GM18870 (cell line): ENCODE measurements around the gene DYNLT2.

Source experiments
- ATAC-seq: cut with Tn5 transposase; IDR thresholded peaks from one replicate; pipeline ENCODE4 v1.9.1; 2021; ENCODE audit warnings: moderate library complexity; ENCODE audit not compliant: unreplicated experiment

DYNLT2 gene, protein sequence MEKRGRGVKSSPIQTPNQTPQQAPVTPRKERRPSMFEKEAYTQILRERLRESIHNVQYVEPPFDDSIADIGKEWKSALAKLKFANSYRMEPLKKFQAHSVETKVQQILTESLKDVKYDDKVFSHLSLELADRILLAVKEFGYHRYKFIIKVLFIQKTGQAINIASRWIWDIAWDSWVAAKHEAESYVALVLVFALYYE

DNA sequence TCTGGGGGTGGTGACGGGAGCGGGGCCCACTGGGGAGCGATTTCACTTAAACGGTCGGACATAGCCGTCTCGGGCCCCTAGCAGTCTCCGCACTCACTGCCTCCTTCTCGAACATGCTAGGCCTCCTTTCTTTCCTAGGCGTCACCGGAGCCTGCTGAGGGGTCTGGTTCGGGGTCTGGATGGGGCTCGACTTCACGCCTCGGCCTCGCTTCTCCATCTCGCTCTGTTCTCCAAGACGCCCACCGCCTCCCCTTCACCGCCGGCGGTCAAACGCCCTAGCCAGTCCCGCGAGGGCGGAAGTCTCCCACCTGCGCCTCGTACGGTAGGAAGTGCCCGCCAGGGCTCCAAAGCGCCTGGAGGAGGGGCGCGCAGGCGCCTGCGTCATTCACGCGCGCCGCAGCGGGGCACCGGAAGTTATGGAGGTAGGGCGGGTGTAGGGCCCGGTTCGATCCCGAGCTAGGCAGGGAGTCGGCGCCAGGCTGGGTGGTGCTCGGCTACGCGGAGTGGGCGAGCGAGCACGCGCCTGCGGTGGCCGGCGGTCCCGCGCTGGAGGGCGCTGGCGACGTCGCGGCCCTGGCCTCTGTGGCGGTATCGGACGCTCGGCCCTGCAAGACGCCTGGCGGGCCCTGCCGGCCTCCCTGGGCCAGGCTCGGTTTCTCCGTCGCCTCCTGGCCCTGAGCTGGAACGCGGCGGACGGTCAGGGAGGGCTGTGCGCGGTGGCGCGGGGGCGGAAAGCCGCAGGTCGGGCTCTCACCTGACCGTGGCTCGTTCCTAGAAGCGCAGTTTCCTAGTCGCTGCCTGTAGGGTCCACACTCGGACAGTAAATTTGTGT, at the start of gene DYNLT2, which contains the start of gene ERMARD:
Gene DYNLT2, minus strand, starts transcription at position 331 of the 832 bp plus-strand sequence. Its CDS starts 114 bp downstream, at position 217.
Gene ERMARD, plus strand, starts transcription at position 381 of the 832 bp plus-strand sequence. Its CDS starts 36 bp downstream, at position 417.
- peak; percentile 85 for ATAC-seq

- no peak for ATAC-seq
Measured at GRCh38 chr6:169800668-169801395, 49.5 kb upstream of the DYNLT2 start.

GRCh38 chr6:169800116-169800667, 48.8 kb upstream of the DYNLT2 start:
- no peak for ATAC-seq

DNA sequence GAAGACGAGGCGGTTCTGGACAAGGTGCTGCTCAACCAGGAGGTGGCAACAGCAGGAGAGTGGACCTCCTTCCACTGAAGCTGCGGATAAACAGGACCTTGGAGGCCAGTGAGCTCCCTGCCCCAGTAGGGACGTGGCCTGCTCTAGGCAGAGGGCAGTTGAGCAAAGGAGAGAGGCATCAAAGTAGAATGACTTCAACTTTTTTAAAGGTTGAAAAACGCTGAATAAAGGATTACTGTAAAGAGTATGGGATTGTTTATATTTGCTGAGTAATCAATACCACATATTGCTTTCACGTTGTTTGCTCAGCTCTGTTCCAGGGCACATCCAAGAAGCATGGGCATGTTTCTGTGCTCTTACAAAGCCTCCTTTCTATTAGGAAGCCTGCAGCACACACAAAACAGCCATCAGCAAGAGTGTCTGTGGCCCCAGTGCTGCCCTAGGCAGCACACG, 48.1 kb upstream of the DYNLT2 start:
- no peak for ATAC-seq

DNA sequence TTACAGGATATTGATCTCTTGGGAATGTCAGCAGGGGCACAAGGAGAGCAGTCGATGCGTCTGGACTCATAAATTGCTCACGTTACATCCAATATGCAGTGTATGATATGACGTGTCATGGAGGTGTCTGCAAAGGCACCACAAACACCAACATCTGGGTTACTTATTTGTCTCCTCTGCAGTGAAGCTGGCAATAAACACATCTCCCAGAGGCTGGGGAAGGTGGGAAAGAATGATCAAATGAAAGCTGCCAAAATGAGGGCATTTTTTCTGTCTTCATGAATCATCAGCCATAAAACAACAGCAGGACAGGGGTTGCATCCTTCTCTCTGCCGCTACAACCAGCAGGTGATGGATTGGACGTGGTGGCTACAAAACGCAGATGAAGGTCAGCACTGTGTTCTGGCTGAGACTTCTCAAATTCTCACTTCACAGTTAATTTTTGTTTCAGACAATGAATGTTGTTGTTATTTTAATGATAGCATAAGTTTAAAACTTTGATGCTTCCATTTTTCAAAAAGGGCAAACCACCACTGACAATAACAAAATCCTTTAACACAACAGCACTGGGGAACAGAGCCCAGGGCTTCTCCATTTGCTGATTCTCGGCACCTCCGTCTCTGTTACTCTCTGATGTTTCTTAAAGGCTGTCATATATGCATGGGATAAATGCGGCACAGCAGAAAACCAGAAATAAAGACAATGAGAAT, 47.5 kb upstream of the DYNLT2 start:
- ATAC-seq = no peak

DNA sequence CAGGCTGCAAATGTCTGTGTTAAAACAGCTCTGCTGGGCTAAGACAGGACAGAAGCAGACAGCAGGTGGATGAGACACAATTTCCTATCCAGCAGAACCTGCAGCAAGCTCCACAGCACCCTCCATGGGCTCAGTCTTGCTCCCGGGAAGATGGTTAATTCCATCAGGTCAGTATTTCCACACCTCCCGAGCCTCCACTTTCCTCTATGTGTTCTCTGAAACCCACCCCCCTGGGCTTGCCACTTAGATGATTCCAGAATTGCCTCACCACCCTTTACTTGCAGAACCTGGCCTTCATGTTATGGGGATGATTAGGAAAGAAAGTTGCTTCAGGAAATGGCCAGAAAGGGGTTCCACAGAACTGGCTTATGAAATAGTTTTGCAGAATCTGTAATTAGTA, 43.8 kb upstream of the DYNLT2 start:
- no peak for ATAC-seq

DNA sequence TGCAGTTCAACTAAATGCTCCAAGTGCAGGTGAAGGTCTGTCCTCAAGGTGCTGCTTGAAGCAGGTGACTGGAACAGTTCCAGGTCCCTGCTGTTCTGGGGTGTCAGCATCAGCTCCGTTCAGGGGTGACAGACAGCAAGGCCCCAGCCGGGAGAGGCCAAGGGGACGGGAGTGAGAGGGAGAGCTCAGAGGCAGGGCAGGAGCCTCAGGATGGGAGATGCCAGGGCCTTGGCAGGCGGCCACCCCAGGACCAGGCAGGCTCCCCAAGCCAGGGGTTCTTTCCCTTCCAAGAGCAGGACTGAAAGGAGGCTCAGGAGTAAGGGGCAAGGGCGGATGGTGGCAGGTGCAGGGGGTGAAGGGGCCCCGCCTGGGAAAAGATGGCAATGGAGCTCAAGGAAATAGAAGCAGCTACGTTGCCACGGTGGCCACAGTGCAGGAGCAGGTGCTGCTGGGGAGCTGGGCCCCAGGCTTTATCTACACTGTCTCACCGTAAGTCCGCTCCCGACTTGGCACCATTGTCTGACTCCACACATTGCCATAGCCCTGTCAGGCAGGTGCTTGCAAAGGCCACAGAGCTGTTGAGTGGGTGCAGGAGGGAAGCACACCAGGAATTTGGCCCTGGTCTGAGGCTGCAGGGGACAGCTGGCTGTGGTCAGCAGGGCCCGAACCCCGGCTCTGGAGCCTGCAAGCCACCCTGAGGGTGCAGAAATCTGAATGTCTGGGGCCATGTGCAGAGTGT, 43.1 kb upstream of the DYNLT2 start:
- ATAC-seq = no peak

DNA sequence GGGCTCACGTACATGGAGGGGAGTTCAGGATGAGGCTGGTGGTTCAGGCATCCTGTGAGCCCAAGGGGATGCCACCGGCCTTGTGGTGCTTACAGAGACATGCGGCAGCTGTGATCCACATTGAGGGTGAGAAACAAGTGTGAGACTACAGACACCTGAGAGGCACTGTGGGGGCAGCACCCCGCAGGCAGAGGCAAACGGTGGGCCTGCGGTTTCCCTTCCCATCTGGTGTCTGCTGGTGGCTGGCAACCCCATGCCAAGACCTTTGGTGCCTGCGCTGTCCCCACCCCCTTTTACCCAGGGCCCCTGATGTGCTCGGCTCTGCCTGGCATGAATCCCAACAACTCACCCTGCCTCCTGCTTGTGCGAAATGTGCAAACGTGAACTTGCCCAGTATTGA, 42.0 kb upstream of the DYNLT2 start:
- ATAC-seq = no peak

DNA sequence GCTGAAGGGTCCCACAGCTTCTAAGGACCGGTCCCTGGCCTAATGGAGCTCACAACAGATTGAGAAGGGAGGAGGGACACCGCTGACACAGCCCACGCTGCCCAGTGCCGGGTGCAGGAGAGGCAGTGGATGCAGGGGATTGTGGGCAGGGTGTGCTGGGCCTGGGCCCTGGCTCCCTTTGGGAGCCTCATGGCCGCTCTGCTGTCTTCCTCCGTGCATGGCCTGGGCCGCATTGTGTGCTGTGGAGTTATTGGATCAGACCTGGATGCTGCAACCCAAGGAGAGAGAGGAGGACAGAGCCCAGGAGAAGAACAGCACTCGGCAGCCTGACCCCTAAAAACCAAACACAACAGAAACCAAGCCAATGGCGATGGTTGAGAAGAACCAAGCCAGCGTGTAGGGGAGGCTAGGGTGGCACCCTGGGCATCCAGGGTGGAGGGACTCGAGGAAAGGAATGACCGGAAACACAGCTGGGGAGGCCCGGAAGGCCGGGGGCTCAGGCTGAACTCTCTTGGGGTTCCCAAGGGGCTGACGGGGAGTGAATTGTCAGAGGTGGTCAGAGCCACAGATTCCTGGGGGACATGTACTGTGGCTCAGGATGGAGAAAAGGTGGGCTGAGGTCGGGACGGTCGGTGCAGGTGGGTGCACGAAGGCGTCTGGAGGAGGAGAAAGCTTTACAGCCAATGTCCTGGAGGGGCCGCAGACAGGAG, 41.1 kb upstream of the DYNLT2 start:
- no peak for ATAC-seq

DNA sequence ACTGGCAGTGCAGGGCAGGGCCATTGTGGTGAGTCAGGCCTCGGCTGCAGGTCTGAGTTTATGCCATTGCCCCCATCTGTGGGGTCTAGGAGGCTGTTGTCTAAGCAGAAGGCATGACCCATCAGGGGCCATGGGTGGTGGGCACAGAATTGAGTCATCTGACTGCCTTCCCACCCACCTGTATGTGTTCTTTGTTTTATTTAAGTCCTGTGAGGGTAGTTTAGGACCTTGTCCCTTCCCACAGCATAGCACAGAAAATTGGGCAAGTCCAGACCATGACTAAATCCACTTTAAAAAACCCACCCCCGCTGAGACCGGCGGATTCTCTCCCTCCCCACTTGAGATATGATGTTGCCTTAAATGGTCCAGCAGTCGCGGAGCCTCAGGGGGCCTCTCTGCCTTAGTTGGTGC, 40.4 kb upstream of the DYNLT2 start:
- no peak for ATAC-seq

DNA sequence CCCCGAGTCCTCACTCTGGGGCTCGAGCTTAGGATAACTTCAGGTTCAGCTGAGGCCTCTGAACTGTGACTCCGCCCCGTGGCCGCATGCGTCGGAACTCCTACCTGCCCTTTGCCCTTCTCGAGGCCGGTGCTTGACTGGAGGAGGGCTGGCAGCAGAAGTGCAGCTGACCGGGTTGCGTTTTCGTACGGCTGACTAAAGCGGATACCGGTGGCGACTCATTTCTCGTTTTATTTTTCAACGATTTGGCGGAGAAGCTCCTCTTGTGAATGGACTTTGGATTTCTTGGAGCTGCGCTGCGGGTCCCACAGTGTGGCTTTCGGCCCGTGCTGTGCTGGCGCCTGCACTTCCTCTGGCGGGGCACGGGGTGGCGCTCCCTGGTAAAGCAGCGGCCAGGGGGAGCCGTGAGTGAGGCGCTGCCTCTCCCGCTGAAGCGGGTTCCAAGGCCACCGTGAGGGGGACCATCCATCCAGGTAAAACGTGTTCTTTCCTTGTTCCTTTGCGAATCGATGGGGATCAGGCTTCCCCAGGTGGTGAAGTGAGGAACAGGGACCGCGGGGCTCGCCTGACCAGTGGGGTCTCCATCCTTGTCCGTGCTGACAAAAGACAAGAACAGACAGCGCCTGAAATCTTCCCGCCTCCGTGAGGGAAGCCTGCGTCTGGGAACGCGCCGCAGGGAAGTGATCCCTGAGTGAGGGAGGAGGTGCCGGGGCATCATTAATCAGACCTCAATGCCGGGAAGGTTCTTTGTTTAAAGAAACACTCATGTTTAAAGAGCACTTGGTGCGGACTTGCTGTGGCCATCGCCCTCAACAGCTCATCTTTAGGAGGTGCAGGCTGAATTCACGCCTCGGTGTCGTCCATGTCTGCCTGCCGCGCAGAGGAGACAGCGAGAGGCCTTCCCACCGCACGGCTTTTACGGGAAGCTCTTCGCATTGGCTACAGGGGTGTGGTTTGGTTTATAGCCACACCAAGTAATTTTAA, 38.9 kb upstream of the DYNLT2 start:
- ATAC-seq = peak; percentile 78

- no peak for ATAC-seq
Measured at GRCh38 chr6:169789146-169789943, 38.0 kb upstream of the DYNLT2 start.

- ATAC-seq = no peak
Measured at GRCh38 chr6:169788809-169789145, 37.4 kb upstream of the DYNLT2 start.

- ATAC-seq = no peak
Measured at GRCh38 chr6:169787797-169788196, 36.4 kb upstream of the DYNLT2 start.

DNA sequence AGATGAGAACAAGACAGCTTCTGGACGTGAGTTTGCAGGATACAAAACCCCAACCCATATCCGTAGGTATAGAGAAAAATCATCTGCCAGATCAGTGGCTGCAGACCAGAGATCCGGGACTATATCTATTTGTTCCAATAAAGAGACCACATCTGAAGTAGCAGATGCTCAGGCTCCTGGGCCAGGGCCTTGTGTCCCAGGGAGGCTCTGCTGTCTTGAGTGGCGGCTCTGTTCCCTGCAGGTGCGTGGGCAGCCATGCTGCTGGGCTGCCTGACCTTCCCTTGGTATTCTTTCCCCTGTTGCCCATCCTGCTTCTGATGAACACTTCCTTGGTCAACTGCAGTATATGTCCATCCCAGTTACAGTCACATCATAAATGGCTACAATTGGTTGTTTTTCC, 35.0 kb upstream of the DYNLT2 start:
- no peak for ATAC-seq

GRCh38 chr6:169785566-169785965, 34.2 kb upstream of the DYNLT2 start:
- ATAC-seq = no peak

- ATAC-seq = no peak
Measured at GRCh38 chr6:169784821-169785340, 33.5 kb upstream of the DYNLT2 start.
